SU-DHL-6 (cell line): ENCODE results near the gene MUSTN1.

Experiments
- H2AFZ ChIP-seq: fragments of 200-600 bp; sonication (generic); 2 replicates; pipeline ENCODE4 v1.6.1; 2014; ENCODE audit warnings: low read depth, mild to moderate bottlenecking, moderate library complexity, mixed read lengths, antibody characterized with exemption, low read length; ENCODE audit not compliant: severe bottlenecking
- H3F3A ChIP-seq: fragments of 200-600 bp; shearing (Covaris generic); 2 replicates; pipeline ENCODE4 v1.6.0; 2016; ENCODE audit warnings: antibody characterized with exemption, mild to moderate bottlenecking; ENCODE audit not compliant: insufficient read depth
- H3K27ac ChIP-seq: fragments of 200-600 bp; sonication (generic); 2 replicates; pipeline ENCODE4 v1.5.1; 2016; ENCODE audit warnings: low read depth, mild to moderate bottlenecking, low read length, moderate library complexity, mixed read lengths
- H3K27me3 ChIP-seq: fragments of 200-600 bp; sonication (generic), shearing (Covaris generic); 2 replicates; pipeline ENCODE4 v1.6.0; 2014; ENCODE audit warnings: mild to moderate bottlenecking, low read length
- H3K36me3 ChIP-seq: fragments of 200-600 bp; sonication (generic); 2 replicates; pipeline ENCODE4 v1.6.1; 2014; ENCODE audit warnings: mild to moderate bottlenecking, low read length, mixed read lengths
- H3K4me2 ChIP-seq: fragments of 300-600, 200-600 bp; shearing (Covaris generic), sonication (generic); 2 replicates; pipeline ENCODE4 v1.6.0; 2014; ENCODE audit warnings: low read length, low read depth, mild to moderate bottlenecking; ENCODE audit not compliant: poor library complexity, severe bottlenecking
- H3K4me3 ChIP-seq: fragments of 200-600 bp; sonication (generic); 2 replicates; pipeline ENCODE4 v1.5.1; 2014; ENCODE audit warnings: antibody characterized with exemption, low read length, mild to moderate bottlenecking, mixed read lengths; ENCODE audit not compliant: insufficient read depth, poor library complexity, severe bottlenecking
- H3K79me2 ChIP-seq: fragments of 200-600 bp; sonication (generic); 2 replicates; pipeline ENCODE4 v1.6.1; 2014; ENCODE audit warnings: mild to moderate bottlenecking, low read length, moderate library complexity; ENCODE audit not compliant: insufficient read depth
- H3K9ac ChIP-seq: fragments of 200-600 bp; sonication (generic); 2 replicates; pipeline ENCODE4 v1.7.0; 2014; ENCODE audit warnings: mild to moderate bottlenecking, low read length
- H3K9me2 ChIP-seq: fragments of 200-600 bp; sonication (generic); replicated peaks from 2 replicates; pipeline ENCODE4 v1.6.1; 2014; ENCODE audit warnings: low read length; ENCODE audit not compliant: insufficient read depth
- H3K9me3 ChIP-seq: fragments of 200-600 bp; sonication (generic); 2 replicates; pipeline ENCODE4 v1.6.1; 2014; ENCODE audit warnings: low read length, mixed read lengths; ENCODE audit not compliant: insufficient read depth
- H4K20me1 ChIP-seq: fragments of 200-600 bp; sonication (generic); 2 replicates; pipeline ENCODE4 v1.6.1; 2014; ENCODE audit warnings: low read depth, mild to moderate bottlenecking, antibody characterized with exemption, low read length, moderate library complexity, mixed read lengths
- CTCF ChIP-seq: fragments of 200-600 bp; sonication (generic); IDR thresholded peaks from one replicate; pipeline ENCODE4 v1.5.1; 2017; ENCODE audit warnings: antibody characterized with exemption, mild to moderate bottlenecking, low read length, moderate library complexity; ENCODE audit not compliant: insufficient read depth, poor library complexity, severe bottlenecking
- EZH2phosphoT487 ChIP-seq: fragments of 200-600 bp; sonication (generic), shearing (Covaris generic); conservative IDR thresholded peaks from 2 replicates; pipeline ENCODE4 v1.6.1; 2018; ENCODE audit warnings: mild to moderate bottlenecking, antibody characterized with exemption, low read length, moderate library complexity, mixed read lengths

The MUSTN1 gene

GRCh38 chr3:52871761-52872160 is 36.9 kb upstream of the MUSTN1 start:
- Histone ChIP-seq H3F3A (no peaks in the 10 kb centered on the region), H4K20me1 (no peaks in the 10 kb centered on the region), H3K9ac (no peak overlapping the region), H3K27me3 (no peaks in the 10 kb centered on the region), H3K79me2 (no peaks in the 10 kb centered on the region), H3K4me2 (no peak overlapping the region), H3K9me3 (no peaks in the 10 kb centered on the region), H2AFZ (no peak overlapping the region), H3K27ac (no peak overlapping the region), H3K4me3 (no peak overlapping the region), H3K36me3 (no peaks in the 10 kb centered on the region), H3K9me2 (no peaks in the 10 kb centered on the region)
- no peak for TF ChIP-seq CTCF
- TF ChIP-seq EZH2phosphoT487, result no peak

- H3F3A ChIP-seq, result no peaks in the 10 kb centered on the region
- H3K9me2 ChIP-seq, result no peaks in the 10 kb centered on the region
- H3K27ac ChIP-seq, result no peak overlapping the region
- no peaks in the 10 kb centered on the region for H3K36me3 ChIP-seq
- H3K4me2 ChIP-seq, result no peak overlapping the region
- H3K9me3 ChIP-seq, result no peaks in the 10 kb centered on the region
- TF ChIP-seq CTCF, result no peak
- no peak for TF ChIP-seq EZH2phosphoT487
- H3K4me3 ChIP-seq, result no peak overlapping the region
- no peaks in the 10 kb centered on the region for H3K27me3 ChIP-seq
- no peak overlapping the region for H3K9ac ChIP-seq
- no peak overlapping the region for H2AFZ ChIP-seq
- H3K79me2 ChIP-seq, result no peaks in the 10 kb centered on the region
- no peaks in the 10 kb centered on the region for H4K20me1 ChIP-seq
These were observed 35.7 kb upstream of the MUSTN1 start for GRCh38 chr3:52870471-52870870.

- no peaks in the 10 kb centered on the region for H3F3A ChIP-seq
- H3K27ac ChIP-seq, result no peak overlapping the region
- H3K27me3 ChIP-seq, result no peaks in the 10 kb centered on the region
- H3K36me3 ChIP-seq, result no peaks in the 10 kb centered on the region
- TF ChIP-seq CTCF (no peak), EZH2phosphoT487 (no peak)
- no peaks in the 10 kb centered on the region for H3K79me2 ChIP-seq
- H3K9me3 ChIP-seq, result no peaks in the 10 kb centered on the region
- H3K9ac ChIP-seq, result no peak overlapping the region
- no peaks in the 10 kb centered on the region for H3K9me2 ChIP-seq
- no peak overlapping the region for H2AFZ ChIP-seq
- H3K4me3 ChIP-seq, result no peak overlapping the region
- H3K4me2 ChIP-seq, result no peak overlapping the region
- H4K20me1 ChIP-seq, result no peaks in the 10 kb centered on the region
These were observed 31.6 kb upstream of the MUSTN1 start for GRCh38 chr3:52866427-52866826.
